ENCODE measurements around the gene MS4A1.

GRCh38 chr11:60447070-60447469 lies 8.6 kb upstream of the MS4A1 start:
- TF ChIP-seq USF1 (IDR thresholded peaks at IDR 0.05) (no peak), EP300 (IDR thresholded peaks at IDR 0.05; ENCODE audit: borderline replicate concordance) (no peak), YY1 (IDR thresholded peaks at IDR 0.05; ENCODE audit: low read depth) (no peak), FOXM1 (IDR thresholded peaks at IDR 0.05; ENCODE audit: borderline replicate concordance, low read depth) (no peak), CREB1 (IDR thresholded peaks at IDR 0.05; ENCODE audit: low read depth) (no peak), RAD21 (IDR thresholded peaks at IDR 0.05; ENCODE audit: low read depth) (no peak), TEAD4 (IDR thresholded peaks at IDR 0.05) (no peak), NFIC (IDR thresholded peaks at IDR 0.05) (no peak), CEBPB (IDR thresholded peaks at IDR 0.05) (no peak), TAF1 (IDR thresholded peaks at IDR 0.05; ENCODE audit: low read depth) (no peak)
- TF ChIP-seq, protein P1, sequence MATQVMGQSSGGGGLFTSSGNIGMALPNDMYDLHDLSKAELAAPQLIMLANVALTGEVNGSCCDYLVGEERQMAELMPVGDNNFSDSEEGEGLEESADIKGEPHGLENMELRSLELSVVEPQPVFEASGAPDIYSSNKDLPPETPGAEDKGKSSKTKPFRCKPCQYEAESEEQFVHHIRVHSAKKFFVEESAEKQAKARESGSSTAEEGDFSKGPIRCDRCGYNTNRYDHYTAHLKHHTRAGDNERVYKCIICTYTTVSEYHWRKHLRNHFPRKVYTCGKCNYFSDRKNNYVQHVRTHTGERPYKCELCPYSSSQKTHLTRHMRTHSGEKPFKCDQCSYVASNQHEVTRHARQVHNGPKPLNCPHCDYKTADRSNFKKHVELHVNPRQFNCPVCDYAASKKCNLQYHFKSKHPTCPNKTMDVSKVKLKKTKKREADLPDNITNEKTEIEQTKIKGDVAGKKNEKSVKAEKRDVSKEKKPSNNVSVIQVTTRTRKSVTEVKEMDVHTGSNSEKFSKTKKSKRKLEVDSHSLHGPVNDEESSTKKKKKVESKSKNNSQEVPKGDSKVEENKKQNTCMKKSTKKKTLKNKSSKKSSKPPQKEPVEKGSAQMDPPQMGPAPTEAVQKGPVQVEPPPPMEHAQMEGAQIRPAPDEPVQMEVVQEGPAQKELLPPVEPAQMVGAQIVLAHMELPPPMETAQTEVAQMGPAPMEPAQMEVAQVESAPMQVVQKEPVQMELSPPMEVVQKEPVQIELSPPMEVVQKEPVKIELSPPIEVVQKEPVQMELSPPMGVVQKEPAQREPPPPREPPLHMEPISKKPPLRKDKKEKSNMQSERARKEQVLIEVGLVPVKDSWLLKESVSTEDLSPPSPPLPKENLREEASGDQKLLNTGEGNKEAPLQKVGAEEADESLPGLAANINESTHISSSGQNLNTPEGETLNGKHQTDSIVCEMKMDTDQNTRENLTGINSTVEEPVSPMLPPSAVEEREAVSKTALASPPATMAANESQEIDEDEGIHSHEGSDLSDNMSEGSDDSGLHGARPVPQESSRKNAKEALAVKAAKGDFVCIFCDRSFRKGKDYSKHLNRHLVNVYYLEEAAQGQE (IDR thresholded peaks at IDR 0.05; ENCODE audit: low read depth): no peak
